ENCODE measurements around the gene USP9X.

USP9X gene

GRCh38 chrX:41127477-41128192 is 42.4 kb downstream of the USP9X start:
- Histone ChIP-seq H3K36me3 (ENCODE audit: insufficient read depth) (no peaks in the 10 kb centered on the region), H3K9ac (no peak overlapping the region), H3K4me3 (IDR thresholded peaks at IDR 0.05; ENCODE audit: insufficient read depth, low read depth, low read length) (no peak overlapping the region), H3K4me2 (no peak overlapping the region), H3K4me1 (ENCODE audit: low read depth, poor library complexity, severe bottlenecking) (peaks cover 9% of the 10 kb centered on the region), H3K79me2 (ENCODE audit: insufficient read depth, low read depth) (peaks cover 22% of the 10 kb centered on the region; the same call in 1 of the 2 replicates), H3K27me3 (ENCODE audit: insufficient read depth, low read depth) (no peaks in the 10 kb centered on the region), H4K20me1 (ENCODE audit: insufficient read depth) (no peaks in the 10 kb centered on the region), H3K27ac (no peak overlapping the region), H2AFZ (ENCODE audit: low read depth) (no peak overlapping the region)
- TF ChIP-seq CTCF (conservative IDR thresholded peaks at IDR 0.05; ENCODE audit: low read depth, low read length): no peak

GRCh38 chrX:41128955-41129354 is 43.7 kb downstream of the USP9X start:
- H3K4me2 ChIP-seq: no peak overlapping the region
- H3K27me3 ChIP-seq (ENCODE audit: insufficient read depth, low read depth): no peaks in the 10 kb centered on the region
- H3K79me2 ChIP-seq (ENCODE audit: insufficient read depth, low read depth): peaks cover 22% of the 10 kb centered on the region; the same call in 1 of the 2 replicates
- peaks cover 9% of the 10 kb centered on the region for H3K4me1 ChIP-seq (ENCODE audit: low read depth, poor library complexity, severe bottlenecking)
- no peak overlapping the region for H3K27ac ChIP-seq
- no peak overlapping the region for H2AFZ ChIP-seq (ENCODE audit: low read depth)
- TF ChIP-seq CTCF (conservative IDR thresholded peaks at IDR 0.05; ENCODE audit: low read depth, low read length): no peak
- no peak overlapping the region for H3K9ac ChIP-seq
- no peaks in the 10 kb centered on the region for H3K36me3 ChIP-seq (ENCODE audit: insufficient read depth)
- no peaks in the 10 kb centered on the region for H4K20me1 ChIP-seq (ENCODE audit: insufficient read depth)
- H3K4me3 ChIP-seq (IDR thresholded peaks at IDR 0.05; ENCODE audit: insufficient read depth, low read depth, low read length): no peak overlapping the region

- Histone ChIP-seq H3K27ac (no peak overlapping the region), H3K79me2 (ENCODE audit: insufficient read depth, low read depth) (peaks cover 10% of the 10 kb centered on the region; the same call in 1 of the 2 replicates), H4K20me1 (ENCODE audit: insufficient read depth) (no peaks in the 10 kb centered on the region), H3K4me3 (IDR thresholded peaks at IDR 0.05; ENCODE audit: insufficient read depth, low read depth, low read length) (no peak overlapping the region), H2AFZ (ENCODE audit: low read depth) (no peak overlapping the region), H3K4me2 (no peak overlapping the region), H3K36me3 (ENCODE audit: insufficient read depth) (0 out of 2 replicates have a peak, but pooled peaks cover 4% of the 10 kb centered on the region), H3K4me1 (ENCODE audit: low read depth, poor library complexity, severe bottlenecking) (peaks cover 9% of the 10 kb centered on the region), H3K27me3 (ENCODE audit: insufficient read depth, low read depth) (no peaks in the 10 kb centered on the region), H3K9ac (no peak overlapping the region)
- no peak for TF ChIP-seq CTCF (conservative IDR thresholded peaks at IDR 0.05; ENCODE audit: low read depth, low read length)
These were observed 46.5 kb downstream of the USP9X start for GRCh38 chrX:41131766-41132165.

- H2AFZ ChIP-seq (ENCODE audit: low read depth): no peak overlapping the region
- no peak overlapping the region for H3K4me3 ChIP-seq (IDR thresholded peaks at IDR 0.05; ENCODE audit: insufficient read depth, low read depth, low read length)
- no peak for TF ChIP-seq CTCF (conservative IDR thresholded peaks at IDR 0.05; ENCODE audit: low read depth, low read length)
- no peaks in the 10 kb centered on the region for H3K4me1 ChIP-seq (ENCODE audit: low read depth, poor library complexity, severe bottlenecking)
- H3K9ac ChIP-seq: no peak overlapping the region
- 0 out of 2 replicates have a peak, but pooled peaks cover 4% of the 10 kb centered on the region for H3K36me3 ChIP-seq (ENCODE audit: insufficient read depth)
- H4K20me1 ChIP-seq (ENCODE audit: insufficient read depth): no peaks in the 10 kb centered on the region
- H3K27ac ChIP-seq: no peak overlapping the region
- no peak overlapping the region for H3K4me2 ChIP-seq
- H3K27me3 ChIP-seq (ENCODE audit: insufficient read depth, low read depth): no peaks in the 10 kb centered on the region
- H3K79me2 ChIP-seq (ENCODE audit: insufficient read depth, low read depth): no peaks in the 10 kb centered on the region; the same call in 1 of the 2 replicates
These were observed 48.3 kb downstream of the USP9X start for GRCh38 chrX:41133551-41133950.

All from KMS-11 (cell line).